Prostate gland (tissue), 2 donors: Measurements from ENCODE around the gene ANKS4B.

Source experiments
- CTCF ChIP-seq, 4 experiments: fragments of 200-600 bp in 2 of 4; fragments of 450-650 bp in 2 of 4; sonication (generic) in 2 of 4; IDR thresholded peaks; 1 replicate in 3 of 4; 2 replicates in 1 of 4; pipeline ENCODE4 v1.5.1; 2016 to 2019; ENCODE audit warnings: antibody characterized with exemption in 4 of 4, mild to moderate bottlenecking in 2 of 4, moderate library complexity in 2 of 4
- POLR2AphosphoS5 ChIP-seq: sonication (generic); formaldehyde crosslinking; IDR thresholded peaks from one replicate; pipeline ENCODE4 v1.6.1; 2017; ENCODE audit warnings: antibody characterized with exemption

GRCh38 chr16:21223787-21224186 lies 9.7 kb upstream of the ANKS4B start:
- no peak for TF ChIP-seq POLR2AphosphoS5
- no peak for TF ChIP-seq CTCF (IDR thresholded peaks at IDR 0.05)
